Hematopoietic multipotent progenitor cell treated with erythropoietin and hydrocortisone succinate and interleukin-3 and kit ligand, for 8 days (in vitro differentiated cells): ENCODE measurements around the gene TMEM217.
"Not testable (repeated sequence)": the region's sequence is repeated elsewhere in the genome, so short reads cannot be mapped to it uniquely, and the experiment has no call there.

Experiments used
- DNase-seq: peaks from one replicate; pipeline ENCODE4 v3.0.0-alpha.2; 2015

TMEM217 gene

DNA sequence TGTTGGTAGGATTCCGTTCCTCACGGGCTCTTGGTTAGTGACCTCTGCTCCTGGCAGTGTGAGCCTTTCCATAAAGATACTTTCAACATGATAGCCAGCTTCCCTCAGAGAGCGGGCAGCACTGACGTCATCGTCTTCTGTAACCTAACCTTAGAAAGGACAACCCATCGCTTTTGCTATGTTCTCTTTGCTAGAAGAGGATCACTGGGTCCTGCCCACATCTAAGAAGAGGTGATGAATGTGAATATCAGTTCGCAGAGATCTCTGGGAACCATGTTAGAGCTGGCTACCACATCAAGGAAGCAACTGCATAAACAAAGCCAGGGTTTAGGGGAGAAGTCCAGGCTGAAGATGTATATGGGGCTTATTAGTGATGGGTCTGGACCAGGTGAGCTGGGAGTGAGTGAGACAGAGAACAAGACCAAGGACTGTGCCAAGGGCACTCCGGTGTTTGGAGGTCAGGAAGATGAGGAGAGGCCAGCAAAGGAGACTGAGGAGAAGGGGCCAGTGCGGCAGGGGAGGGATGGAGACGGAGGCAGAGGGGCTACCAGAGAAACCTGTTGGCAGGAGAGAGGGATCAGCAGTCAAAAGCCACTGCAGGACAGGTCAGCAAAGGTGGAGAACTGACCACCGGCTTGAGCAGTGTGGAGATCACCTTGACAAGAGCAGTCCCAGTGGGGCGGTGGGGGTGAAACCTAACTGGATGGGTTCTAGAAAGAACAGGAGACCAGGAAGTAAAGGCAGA lies 48.3 kb downstream of the TMEM217 start:
- DNase-seq: peak; percentile 7

DNA sequence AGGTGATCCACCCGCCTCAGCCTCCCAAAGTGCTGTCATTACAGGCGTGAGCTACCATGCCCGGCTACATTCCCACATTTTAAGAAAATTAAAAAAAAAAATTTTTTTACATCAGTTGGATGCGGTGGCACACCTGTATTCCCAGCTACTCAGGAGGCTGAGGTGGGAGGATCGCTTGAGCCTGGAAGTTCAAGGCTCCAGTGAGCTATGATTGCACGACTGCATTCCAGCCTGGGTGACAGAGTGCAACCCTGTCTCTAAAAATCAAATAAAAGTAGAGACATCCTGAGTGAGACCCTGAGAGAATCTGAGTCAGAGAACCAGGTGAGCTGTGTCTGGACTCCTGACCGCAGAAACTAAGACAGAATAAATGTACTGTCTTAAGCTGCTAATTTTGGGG lies 49.2 kb downstream of the TMEM217 start:
- DNase-seq: peak; percentile 6

DNA sequence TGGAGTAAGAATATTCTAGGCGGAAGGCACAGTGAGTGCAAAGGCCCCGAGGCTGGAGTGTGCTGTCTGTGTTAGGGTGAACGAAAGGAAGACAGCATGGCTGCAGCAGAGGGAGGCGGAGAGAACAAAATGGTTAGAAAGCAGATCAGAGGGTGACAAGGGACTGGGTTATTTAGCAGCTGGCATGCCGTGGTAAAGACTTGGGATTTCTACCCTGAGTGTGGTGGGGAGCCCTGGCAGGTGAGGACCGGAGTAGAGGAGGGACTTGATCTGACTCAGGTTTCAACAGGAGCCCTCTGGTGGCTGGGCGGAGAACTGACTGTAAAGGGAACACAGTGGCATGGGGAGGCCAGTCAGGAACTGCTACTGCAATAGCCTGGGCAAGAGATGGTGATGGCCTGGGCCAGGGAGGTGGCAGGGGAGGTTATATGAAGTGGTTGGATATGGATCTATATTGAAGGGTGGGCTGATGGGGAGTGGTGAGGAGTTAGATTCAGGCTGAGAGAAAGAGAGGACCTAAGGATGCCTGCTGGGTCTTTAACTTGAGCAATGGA lies 50.0 kb downstream of the TMEM217 start:
- peak; percentile 97 for DNase-seq

DNA sequence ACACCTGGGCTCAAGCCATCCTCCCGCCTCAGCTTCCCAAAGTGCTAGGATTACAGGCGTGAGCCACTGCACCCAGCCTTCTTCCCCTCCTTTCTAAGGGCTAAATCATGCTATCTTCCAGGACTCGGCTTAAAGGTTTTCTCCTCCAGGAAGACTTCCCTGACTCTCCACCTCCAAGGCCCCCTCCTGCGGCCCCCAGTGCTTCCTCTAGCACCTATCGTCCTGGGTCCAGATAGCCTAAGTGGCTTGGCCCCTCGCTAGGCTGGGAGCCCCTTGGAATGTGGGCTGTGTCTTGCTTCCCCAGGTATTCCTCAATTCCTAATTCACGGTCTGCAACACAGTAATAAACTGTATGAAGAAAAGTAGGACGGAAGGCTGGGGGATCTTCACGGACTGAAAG lies 51.3 kb downstream of the TMEM217 start:
- no peak for DNase-seq

DNA sequence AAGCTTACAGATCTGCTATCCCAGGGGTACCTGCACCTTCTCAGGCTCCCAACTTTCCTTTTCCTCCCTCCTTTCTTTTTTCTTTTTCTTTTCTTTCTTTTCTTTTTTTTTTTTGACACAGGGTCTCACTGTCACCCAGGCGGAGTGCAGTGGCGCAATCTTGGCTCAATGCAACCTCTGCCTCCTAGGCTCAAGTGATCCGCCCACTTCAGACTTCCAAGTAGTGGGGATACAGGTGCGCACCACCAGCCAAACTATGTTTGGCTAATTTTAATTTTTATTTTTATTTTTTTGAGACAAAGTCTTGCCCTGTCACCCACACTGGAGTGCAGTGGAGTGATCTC lies 52.0 kb downstream of the TMEM217 start:
- DNase-seq: peak; percentile 29

DNA sequence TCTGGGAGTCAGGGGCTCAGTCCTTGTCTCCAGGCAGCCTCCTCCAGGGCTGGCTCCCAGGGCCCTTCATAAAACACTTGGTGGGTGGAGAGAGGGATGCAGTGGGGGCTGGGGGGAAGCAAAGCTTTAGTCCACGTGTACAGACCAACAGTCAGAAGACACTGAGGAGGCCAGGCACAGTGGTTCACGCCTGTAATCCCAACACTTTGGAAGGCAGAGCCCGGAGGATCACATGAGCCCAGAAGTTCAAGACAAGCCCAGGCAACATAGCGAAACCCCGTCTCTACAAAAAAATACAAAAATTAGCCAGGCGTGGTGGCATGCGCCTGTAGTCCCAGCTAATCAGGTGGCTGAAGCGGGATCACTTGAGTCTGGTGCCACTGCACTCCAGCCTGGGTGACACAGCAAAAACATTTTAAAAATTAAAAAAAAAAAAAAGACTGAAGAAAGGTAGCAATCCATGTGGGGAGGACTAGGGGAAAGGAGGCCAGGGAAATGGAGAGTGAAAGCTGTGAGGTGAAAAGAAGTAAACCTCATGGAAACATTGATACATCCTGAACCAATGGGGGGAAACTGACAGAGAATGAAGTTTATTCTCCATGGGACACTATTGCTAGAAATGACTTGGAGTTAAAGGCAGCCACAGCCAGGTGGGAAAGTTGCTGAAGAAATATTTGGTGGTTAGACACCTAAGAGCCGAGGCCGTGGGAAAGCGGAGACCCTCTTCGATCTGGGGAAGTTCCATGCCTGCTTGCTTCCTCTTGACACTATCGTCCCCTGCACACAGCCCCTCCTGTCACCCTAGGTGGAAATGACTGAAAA lies 52.6 kb downstream of the TMEM217 start:
- DNase-seq: peak; percentile 88

DNA sequence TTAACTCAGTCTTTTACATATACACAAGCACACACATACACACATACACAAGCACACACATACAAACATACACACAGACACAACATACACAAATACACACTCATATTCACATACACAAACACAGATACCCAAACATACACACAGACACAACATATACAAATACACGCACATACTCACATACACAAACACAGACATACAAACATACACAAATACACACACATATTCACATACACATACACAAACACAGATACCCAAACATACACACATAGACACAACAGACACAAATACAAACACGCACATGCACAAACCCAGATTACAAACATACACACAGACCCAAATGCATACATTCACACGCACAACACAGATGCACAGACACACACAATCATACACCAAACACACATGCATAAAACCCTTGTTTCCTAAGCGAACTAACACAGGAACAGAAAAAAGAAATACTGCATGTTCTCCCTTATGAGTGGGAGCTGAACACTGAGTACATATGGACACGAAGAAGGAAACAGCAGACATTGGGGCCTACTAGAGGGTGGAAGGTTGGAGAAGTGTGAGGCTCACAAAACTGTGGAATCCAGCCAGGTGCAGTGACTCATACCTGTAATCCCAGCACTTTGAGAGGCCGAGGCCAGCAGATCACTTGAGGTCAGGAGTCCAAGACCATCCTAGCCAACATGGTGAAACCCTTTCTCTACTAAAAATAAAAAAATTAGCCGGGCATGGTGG lies 53.8 kb downstream of the TMEM217 start:
- DNase-seq: peak; percentile 58

DNA sequence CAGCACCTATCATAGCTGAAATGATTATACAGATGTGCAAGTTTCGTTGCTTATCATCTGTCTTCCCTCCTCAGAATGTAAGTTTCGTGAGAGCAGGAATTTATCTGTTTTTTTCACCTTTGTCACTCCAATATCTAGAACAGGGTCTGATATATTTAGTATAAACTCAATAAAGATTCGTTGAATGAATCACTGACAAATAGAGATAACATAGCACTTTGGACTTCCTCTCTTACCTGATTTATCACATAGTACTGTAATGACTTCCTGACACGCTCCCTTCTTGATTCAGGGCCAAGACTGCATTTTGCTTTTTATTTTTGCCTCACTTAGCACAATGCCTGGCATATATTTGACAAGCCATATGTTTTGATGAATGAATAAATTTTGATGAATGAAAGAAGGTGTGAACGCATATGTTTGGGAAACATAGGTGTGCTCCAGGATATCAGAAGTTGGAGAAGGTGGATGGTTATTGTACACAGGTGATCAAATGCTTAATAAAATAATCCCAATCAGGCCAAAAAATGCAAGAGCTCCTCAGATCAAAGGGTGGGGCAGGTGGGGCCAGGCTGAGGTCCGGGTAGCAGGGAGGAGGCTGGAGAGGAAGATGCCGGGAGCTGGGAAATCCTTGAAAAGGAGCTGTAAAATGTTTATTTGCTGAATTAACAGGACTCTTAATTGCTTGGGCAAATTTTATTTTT lies 55.0 kb downstream of the TMEM217 start:
- peak; percentile 84 for DNase-seq

DNA sequence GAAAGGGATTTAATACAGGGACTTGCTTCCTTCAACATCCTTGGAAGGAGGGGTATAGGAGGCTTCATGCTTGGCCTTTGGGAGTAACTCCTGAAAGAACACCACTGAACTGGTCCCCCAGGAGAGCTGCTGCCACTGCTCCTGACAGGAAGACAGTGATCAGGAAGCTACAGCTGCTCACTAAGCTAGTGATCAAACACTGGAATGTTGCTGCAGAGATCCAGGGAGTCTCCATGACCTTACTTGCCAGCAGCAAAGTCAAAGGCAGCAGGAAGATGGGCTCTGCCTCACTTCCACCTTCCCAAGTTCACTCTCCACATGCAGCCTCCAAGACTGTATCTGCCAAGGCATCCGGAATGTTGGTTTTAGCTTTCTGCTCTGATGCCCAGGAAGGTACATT lies 56.2 kb downstream of the TMEM217 start:
- DNase-seq: no peak

DNA sequence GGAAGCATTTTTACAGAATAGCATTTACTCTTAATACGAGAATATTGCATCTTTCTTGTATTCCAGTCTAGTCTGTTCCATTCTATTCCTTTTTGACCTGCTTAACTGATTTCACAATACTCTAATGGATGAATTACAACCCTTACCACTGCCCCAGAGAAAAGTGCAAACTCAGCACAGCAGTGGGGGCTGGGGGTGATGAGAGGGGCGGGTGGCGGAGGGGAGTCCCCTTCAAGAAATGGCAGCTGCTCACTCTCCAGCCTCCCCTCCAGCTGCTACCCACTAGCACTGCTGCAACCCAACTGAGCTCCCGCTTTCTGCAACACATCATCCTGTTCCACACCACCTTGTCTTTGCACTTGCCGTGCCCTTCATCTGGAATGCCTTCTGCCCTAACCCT lies 57.9 kb downstream of the TMEM217 start:
- DNase-seq: no peak

DNA sequence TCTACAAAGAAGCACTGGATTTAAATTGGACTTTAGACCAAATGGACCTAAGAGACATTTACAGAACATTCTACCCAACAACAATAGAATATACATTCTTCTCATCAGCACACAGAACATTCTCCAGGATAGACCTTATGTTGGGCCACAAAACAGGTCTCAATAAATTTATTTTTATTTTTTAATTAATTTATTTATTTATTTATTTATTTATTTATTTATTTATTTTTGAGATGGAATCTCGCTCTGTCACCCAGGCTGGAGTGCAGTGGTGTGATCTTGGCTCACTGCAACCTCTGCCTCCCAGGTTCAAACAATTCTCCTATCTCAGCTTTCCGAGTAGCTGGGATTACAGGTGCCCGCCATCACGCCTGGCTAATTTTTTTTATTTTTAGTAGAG lies 61.5 kb downstream of the TMEM217 start:
- DNase-seq: not testable (repeated sequence)

DNA sequence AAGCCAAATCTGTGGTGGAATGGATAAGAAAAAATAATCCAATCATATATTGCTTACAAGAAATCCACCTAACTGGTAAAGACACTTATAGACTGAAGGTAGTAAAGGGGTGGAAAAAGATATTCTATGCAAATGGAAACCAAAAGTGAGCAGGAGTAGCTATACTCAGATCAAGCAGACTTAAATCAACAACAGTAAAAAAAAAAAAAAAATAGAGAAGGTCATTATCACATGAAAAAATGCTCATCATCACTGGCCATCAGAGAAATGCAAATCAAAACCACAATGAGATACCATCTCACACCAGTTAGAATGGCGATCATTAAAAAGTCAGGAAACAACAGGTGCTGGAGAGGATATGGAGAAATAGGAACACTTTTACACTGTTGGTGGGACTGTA lies 63.1 kb downstream of the TMEM217 start:
- peak; percentile 32 for DNase-seq

DNA sequence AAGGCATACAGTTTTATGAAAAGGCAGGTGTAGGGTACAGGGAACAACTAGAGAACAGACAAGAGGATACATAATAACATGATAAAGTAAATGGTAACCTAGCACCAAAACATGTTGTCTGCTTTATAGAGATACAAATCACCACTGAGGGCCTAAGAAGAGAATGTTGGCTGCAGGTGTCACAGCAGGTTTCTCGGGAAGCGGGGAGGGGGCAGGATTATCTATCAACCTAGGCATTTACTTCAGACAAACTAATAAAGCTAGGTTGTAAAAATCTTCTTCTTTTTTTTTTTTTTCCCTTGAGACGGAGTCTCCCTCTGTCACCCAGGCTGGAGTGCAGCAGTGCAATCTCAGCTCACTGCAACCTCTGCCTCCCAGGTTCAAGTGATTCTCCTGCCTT lies 65.3 kb downstream of the TMEM217 start:
- peak; percentile 27 for DNase-seq

DNA sequence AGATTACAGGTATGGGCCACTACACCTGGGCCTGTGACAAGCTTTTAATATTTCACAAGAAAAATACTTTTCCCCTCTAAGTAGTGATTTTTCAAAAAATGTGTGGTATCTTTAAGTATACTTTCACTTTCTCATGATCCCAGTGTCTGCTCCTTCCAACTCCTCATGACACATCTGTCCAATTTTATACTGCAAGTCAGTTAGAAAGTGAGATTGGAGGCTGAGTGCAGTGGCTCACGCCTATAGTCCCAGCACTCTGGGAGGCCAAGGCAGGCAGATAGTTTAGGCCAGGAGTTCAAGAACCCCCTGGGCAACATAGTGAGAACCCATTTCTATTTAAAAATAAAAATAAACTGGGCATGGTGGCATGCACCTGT lies 67.8 kb downstream of the TMEM217 start:
- peak; percentile 50 for DNase-seq

DNA sequence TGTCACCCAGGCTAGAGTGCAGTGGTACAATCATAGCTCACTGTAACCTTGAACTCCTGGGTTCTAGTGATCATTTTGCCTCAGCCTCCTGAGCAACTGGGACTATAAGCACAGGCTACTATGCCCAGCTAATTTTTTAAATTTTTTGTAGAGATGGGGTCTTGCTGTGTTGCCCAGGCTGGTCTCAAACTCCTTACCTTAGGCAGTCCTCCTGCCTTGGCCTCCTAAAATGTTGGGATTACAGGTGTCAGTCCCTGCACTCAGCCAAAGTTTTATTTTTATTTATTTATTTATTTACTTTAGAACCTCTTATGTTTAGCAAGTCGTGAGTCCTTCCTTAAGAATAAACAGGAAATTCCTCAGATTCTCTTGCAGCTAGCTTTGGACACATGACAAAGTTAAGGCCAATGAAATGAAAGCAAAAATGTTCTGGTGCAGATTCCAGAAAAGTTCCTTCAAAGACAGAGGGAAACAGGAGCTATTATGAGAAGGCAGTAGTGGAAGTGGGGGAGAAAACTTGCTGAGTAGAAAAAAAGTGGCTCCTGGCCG lies 68.9 kb downstream of the TMEM217 start:
- DNase-seq: peak; percentile 37

DNA sequence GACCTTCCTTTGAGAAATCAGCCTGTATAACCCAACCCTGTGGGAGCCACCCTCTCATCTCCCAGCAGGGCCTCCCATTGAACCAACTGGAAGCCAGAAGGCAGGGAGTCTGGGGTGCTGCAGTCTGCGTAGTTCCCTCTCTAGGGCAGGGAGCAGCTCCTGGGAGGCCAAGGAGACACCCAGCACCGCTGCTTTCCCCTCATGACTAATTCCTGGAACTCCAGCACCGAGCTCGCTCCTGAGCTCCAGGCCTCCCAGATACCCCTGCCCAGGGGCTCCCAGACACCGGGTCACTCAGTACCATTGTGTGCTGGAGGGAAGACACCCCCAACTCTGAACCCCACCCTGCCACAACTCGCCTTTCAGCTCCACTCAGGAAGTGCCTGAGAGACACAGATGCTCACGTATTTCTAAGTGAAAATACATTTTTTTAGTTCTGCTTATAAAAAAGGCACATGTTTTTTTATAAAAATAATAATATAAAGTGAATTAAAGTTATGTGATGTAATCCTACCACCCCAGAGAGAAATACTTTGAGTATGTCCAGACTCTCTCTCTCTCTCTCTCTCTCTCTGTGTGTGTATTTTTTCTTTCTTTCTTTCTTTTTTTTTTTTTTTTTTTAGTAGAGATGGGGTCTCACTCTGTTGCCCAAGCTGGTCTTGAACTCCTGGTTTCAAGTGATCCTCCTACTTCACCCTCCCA lies 70.5 kb downstream of the TMEM217 start:
- peak; percentile 85 for DNase-seq

DNA sequence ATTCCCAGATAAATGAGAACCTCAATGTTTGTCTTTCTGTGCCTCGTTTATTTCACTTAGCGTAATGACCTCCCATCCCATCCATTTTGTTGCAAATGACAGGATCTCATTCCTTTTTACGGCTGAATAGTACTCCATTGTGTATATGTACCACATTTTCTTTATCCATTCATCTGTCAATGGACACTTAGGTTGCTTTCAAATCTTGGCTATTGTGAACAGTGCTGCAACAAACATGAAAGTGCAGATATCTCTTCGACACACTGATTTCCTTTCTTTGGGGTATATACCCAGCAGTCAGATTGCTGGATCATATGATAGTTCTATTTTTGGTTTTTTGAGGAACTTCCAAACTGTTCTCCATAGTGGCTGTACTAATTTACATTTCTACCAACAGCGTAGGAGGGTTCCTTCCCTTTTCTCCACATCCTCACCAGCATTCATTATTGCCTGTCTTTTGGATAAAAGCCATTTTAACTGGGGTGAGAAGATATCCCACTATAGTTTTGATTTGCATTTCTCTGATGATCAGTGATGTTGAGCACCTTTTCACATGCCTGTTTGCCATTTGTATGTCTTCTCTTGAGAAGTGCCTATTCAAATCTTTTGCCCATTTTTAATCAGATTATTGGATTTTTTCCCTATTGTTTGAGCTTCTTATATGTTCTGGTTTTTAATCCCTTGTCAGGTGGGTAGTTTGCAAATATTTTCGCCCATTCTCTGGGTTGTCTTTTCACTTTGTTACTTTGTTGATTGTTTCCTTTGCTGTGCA lies 71.8 kb downstream of the TMEM217 start:
- DNase-seq: peak; percentile 29

DNA sequence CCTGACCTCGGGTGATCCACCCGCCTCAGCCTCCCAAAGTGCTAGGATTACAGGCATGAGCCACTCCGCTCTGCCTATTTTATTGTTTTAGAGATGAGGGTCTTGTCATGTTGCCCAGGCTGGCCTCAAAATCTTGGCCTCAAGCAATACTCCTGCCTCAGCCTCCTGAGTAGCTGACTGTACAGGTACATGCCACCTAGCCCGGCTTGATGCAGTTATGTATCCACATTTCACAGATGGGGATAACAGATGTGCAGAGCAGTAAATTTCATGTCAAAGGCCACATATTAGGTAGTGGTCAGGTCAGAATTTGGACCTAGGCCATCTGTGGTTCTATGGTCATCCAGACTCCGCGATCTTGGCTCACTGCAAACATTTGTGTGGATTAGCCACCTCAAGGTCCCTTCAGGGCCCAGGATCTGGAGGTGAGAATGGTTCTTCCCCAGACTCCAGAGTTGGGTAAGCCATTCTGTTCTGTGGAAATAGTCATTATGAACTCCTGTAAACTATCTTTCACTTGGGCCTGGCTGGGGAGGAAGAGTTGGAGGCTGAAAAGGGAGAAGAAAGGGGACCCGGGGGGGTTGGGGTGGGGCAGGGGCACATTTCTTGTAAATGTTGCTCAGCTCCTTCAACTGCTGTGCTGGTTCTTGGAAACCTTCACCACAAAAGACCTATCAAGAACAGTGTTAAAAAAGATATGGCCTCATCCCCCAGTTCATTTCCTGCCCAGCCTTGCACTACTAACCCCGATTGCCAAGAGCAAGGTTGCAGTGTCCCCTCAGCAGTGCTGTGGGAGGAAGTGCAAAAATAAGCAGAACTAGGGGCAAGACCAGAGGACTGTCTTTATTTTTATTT lies 75.0 kb downstream of the TMEM217 start:
- peak; percentile 99 for DNase-seq

DNA sequence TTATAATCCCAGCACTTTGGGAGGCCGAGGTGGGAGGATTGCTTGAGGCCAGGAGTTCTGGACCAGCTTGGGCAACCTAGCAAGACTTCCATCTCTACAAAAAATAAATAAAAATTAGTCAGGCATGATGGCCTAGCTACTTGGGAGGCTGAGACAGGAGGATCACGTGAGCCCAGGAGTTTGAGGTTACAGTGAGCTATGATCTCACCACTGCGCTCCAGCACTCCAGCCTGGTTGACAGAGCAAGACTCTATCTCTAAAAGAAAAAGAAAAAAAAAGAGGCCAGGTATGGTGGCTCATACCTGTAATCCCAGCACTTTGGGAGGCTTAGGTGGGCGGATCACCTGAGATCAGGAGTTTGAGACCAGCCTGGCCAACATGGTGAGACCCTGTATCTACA lies 77.3 kb downstream of the TMEM217 start:
- DNase-seq: not testable (repeated sequence)

DNA sequence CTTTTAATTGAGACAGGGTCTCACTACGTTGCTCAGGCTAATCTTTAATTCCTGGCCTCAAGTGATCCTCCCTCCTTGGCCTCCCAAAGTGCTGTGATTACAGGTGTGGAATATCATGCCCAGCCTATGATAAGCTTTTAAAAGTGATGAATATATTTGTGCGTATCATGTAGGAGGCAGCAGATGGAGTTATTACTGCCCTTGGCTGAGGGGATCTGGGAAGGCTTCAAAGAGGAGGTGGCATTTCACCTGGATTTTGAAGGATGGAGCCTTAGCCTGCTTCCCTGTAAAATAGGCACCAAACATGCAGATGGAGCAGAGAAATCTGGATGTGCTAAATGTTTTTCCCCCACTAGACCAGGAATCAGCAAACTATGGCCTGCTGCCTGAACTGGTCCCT lies 77.9 kb downstream of the TMEM217 start:
- DNase-seq: no peak
